SK-N-SH treated with all-trans-retinoic acid at 6 μM for 48 hours (cell line): Measurements from ENCODE around the gene CCDC102B.

ENCODE experiments used
- ATAC-seq: fragments of 200-7000 bp; cut with Tn5 transposase; 3 replicates; pipeline ENCODE4 v1.9.1; 2020; ENCODE audit warnings: mild to moderate bottlenecking, moderate library complexity
- ARNTL ChIP-seq: fragments of 450-650 bp; formaldehyde crosslinking; IDR thresholded peaks from 2 replicates; pipeline ENCODE4 v1.5.0; 2020; ENCODE audit warnings: low read depth, mild to moderate bottlenecking, moderate library complexity, borderline replicate concordance
- BACH2 ChIP-seq: fragments of 250-450 bp; sonication (Bioruptor Pico); IDR thresholded peaks from 2 replicates; pipeline ENCODE4 v1.9.0; 2021; ENCODE audit warnings: mild to moderate bottlenecking, borderline replicate concordance
- CREB5 ChIP-seq: fragments of 250-450 bp; sonication (Bioruptor Pico); IDR thresholded peaks from 2 replicates; pipeline ENCODE4 v1.5.1; 2020; ENCODE audit warnings: low read depth, mild to moderate bottlenecking, moderate library complexity
- CSRNP3 ChIP-seq: fragments of 250-450 bp; sonication (Bioruptor Pico); IDR thresholded peaks from 2 replicates; pipeline ENCODE4 v1.5.1; 2021; ENCODE audit warnings: mild to moderate bottlenecking, moderate library complexity
- ESRRG ChIP-seq: fragments of 250-450 bp; sonication (Bioruptor Pico); IDR thresholded peaks from 2 replicates; pipeline ENCODE4 v1.6.1; 2021; ENCODE audit warnings: mild to moderate bottlenecking
- GLIS3 ChIP-seq: fragments of 250-450 bp; sonication (Bioruptor Pico); IDR thresholded peaks from 2 replicates; pipeline ENCODE4 v1.5.0; 2020; ENCODE audit warnings: mild to moderate bottlenecking, moderate library complexity
- ISL1 ChIP-seq: fragments of 250-450 bp; sonication (Bioruptor Pico); IDR thresholded peaks from 2 replicates; pipeline ENCODE4 v2.1.2; 2022; ENCODE audit warnings: mild to moderate bottlenecking, moderate library complexity
- OSR1 ChIP-seq: fragments of 250-450 bp; sonication (Bioruptor Pico); IDR thresholded peaks from 2 replicates; pipeline ENCODE4 v1.8.0; 2022; ENCODE audit warnings: moderate library complexity, mild to moderate bottlenecking, inconsistent platforms
- PATZ1 ChIP-seq: fragments of 250-450 bp; sonication (Bioruptor Pico); IDR thresholded peaks from 2 replicates; pipeline ENCODE4 v1.8.0; 2020; ENCODE audit warnings: mild to moderate bottlenecking, moderate library complexity, borderline replicate concordance
- PPARA ChIP-seq: fragments of 250-450 bp; sonication (Bioruptor Pico); IDR thresholded peaks from 2 replicates; pipeline ENCODE4 v1.5.0; 2020; ENCODE audit warnings: mild to moderate bottlenecking, borderline replicate concordance
- SNAI2 ChIP-seq: fragments of 250-450 bp; sonication (Bioruptor Pico); IDR thresholded peaks from 2 replicates; pipeline ENCODE4 v1.5.0; 2020; ENCODE audit warnings: mild to moderate bottlenecking, moderate library complexity
- TCF4 ChIP-seq: fragments of 250-450 bp; sonication (Bioruptor Pico); IDR thresholded peaks from 2 replicates; pipeline ENCODE4 v1.8.0; 2021; ENCODE audit warnings: mild to moderate bottlenecking, moderate library complexity, borderline replicate concordance
- TOX ChIP-seq: fragments of 250-450 bp; sonication (Bioruptor Pico); IDR thresholded peaks from 2 replicates; pipeline ENCODE4 v1.8.0; 2021; ENCODE audit warnings: mild to moderate bottlenecking, moderate library complexity, borderline replicate concordance
- TSHZ2 ChIP-seq: fragments of 250-450 bp; sonication (Bioruptor Pico); IDR thresholded peaks from 2 replicates; pipeline ENCODE4 v1.5.0; 2020; ENCODE audit warnings: mild to moderate bottlenecking, moderate library complexity
- ZC3H10 ChIP-seq: fragments of 250-450 bp; sonication (Bioruptor Pico); IDR thresholded peaks from 2 replicates; pipeline ENCODE4 v1.5.1; 2021; ENCODE audit warnings: mild to moderate bottlenecking, moderate library complexity
- ZFP3 ChIP-seq: fragments of 250-450 bp; sonication (Bioruptor Pico); IDR thresholded peaks from 2 replicates; pipeline ENCODE4 v1.5.0; 2020; ENCODE audit warnings: mild to moderate bottlenecking, moderate library complexity
- ZFP30 ChIP-seq: fragments of 450-650 bp; formaldehyde crosslinking; IDR thresholded peaks from 2 replicates; pipeline ENCODE4 v1.5.0; 2022; ENCODE audit warnings: mild to moderate bottlenecking, moderate library complexity
- ZNF565 ChIP-seq: fragments of 450-650 bp; formaldehyde crosslinking; conservative IDR thresholded peaks from 2 replicates; pipeline ENCODE4 v1.5.0; 2020; ENCODE audit warnings: low read depth, mild to moderate bottlenecking, moderate library complexity
- ZNF70 ChIP-seq: fragments of 450-650 bp; formaldehyde crosslinking; IDR thresholded peaks from 2 replicates; pipeline ENCODE4 v1.5.0; 2020; ENCODE audit warnings: mild to moderate bottlenecking, moderate library complexity
- TF ChIP-seq, protein P1 (sequence below): fragments of 250-450 bp; sonication (Bioruptor Pico); IDR thresholded peaks from 2 replicates; pipeline ENCODE4 v1.8.0; 2021; ENCODE audit warnings: low read depth, mild to moderate bottlenecking, moderate library complexity, borderline replicate concordance

The CCDC102B gene

GRCh38 chr18:68992719-68993482 is 195.0 kb downstream of the CCDC102B start (continued):
- TF ChIP-seq CSRNP3 (no peak), PATZ1 (no peak)

DNA sequence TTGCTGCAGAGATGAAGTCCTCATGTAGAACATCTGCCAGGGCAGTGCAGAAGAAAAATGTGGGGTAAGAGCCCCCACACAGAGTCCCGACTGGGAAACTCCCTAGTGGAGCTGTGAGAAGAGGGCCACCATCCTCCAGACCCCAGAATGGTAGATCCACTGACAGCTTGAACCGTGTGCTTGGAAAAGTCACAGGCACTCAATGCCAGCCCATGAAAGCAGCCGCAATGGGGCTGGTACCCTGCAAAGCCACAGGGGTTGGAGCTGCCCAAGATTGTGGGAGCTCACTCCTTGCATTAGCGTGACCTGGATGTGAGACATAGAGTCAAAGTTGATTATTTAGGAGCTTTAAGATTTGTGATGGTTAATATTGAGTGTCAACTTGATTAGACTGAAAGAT is 197.8 kb downstream of the CCDC102B start:
- ATAC-seq: no peak

GRCh38 chr18:68997845-68998244 is 200.0 kb downstream of the CCDC102B start:
- TF ChIP-seq ZC3H10 (no peak), ZNF565 (CRISPR knock-in tag) (no peak), ZNF70 (CRISPR knock-in tag) (no peak), TCF4 (no peak), OSR1 (CRISPR knock-in tag) (no peak), ESRRG (CRISPR knock-in tag) (no peak), BACH2 (no peak), GLIS3 (CRISPR knock-in tag) (no peak), ISL1 (CRISPR knock-in tag) (no peak), ZFP3 (CRISPR knock-in tag) (no peak), PPARA (CRISPR knock-in tag) (no peak), TOX (CRISPR knock-in tag) (no peak), SNAI2 (CRISPR knock-in tag) (no peak), TSHZ2 (CRISPR knock-in tag) (no peak), ZFP30 (no peak), CSRNP3 (no peak)
- TF ChIP-seq, protein P1, sequence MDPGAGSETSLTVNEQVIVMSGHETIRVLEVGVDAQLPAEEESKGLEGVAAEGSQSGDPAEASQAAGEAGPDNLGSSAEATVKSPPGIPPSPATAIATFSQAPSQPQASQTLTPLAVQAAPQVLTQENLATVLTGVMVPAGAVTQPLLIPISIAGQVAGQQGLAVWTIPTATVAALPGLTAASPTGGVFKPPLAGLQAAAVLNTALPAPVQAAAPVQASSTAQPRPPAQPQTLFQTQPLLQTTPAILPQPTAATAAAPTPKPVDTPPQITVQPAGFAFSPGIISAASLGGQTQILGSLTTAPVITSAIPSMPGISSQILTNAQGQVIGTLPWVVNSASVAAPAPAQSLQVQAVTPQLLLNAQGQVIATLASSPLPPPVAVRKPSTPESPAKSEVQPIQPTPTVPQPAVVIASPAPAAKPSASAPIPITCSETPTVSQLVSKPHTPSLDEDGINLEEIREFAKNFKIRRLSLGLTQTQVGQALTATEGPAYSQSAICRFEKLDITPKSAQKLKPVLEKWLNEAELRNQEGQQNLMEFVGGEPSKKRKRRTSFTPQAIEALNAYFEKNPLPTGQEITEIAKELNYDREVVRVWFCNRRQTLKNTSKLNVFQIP: no peak
- TF ChIP-seq, all 23 proteins: peak for 0
- no peak for ATAC-seq

More for the DNA sequence above, 197.8 kb downstream of the CCDC102B start:
- TF ChIP-seq CREB5 (CRISPR knock-in tag): no peak
- no peak for TF ChIP-seq ARNTL (CRISPR knock-in tag)
